ENCODE results near the gene MANF.

The MANF gene

GRCh38 chr3:51436998-51437639 is 52.0 kb downstream of the MANF start:
- no peak for DNase-seq

Measured in activated CD4-positive, alpha-beta T cell treated with anti-CD3 and anti-CD28 coated beads for 48 hours (primary cell).